GM18511 (cell line): Measurements from ENCODE around the gene TSR1.
"Not testable (repeated sequence)": the region's sequence is repeated elsewhere in the genome, so short reads cannot be mapped to it uniquely, and the experiment has no call there.

Experiments
- ATAC-seq: cut with Tn5 transposase; IDR thresholded peaks from one replicate; pipeline ENCODE4 v1.9.1; 2021; ENCODE audit warnings: mild to moderate bottlenecking, moderate library complexity; ENCODE audit not compliant: unreplicated experiment

Gene TSR1

GRCh38 chr17:2338315-2338657 lies 2.0 kb upstream of the TSR1 start:
- ATAC-seq, result no peak

- ATAC-seq, result peak; percentile 27
Observed at GRCh38 chr17:2337544-2338314, 1.5 kb upstream of the TSR1 start.

DNA sequence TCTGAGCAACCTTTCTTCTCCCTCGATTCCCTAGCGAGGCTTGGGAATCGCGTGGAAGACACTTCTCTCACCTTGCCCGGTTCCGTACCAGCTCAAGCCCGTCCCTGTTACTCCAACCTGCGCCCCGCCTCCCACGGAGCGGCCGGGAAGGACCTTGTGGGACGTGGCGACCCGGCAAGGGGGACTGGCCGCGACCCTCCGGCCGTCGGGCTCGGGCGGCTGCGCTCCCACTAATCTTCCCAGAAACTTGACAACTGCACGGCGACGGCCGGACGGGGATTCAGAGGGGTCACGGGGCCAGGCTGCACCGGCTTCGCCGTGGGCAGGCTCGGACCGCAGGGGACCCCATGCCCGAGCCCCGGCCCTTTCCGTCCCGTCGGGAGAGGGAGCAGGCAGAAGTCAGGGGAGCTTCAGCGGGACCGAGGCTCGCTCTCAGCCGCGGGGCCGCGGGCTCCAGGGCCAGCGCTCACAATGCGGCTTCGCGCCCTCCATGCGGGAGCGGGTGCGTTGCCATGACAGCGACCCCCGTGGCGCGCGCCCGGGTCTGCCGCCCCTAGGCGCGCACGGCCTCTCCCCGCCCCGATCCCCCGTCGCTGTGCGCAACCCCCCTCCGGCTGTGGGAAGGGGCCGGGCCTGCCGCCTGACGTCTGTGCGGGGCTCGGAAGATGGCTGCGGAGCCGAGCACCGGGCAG lies 741 bp upstream of the TSR1 start, which contains the start of gene SGSM2:
TSS of gene SGSM2 (plus strand) at position 650 of the 692 bp plus-strand sequence. CDS start 188 bp downstream, outside the sequence.
- ATAC-seq, result peak; percentile 56

GRCh38 chr17:2335726-2336214 lies 487 bp downstream of the TSR1 start:
- ATAC-seq, result no peak

GRCh38 chr17:2331303-2331702 lies 5.0 kb downstream of the TSR1 start:
- ATAC-seq, result no peak

GRCh38 chr17:2323629-2324314 lies 12.5 kb downstream of the TSR1 start:
- no peak for ATAC-seq

DNA sequence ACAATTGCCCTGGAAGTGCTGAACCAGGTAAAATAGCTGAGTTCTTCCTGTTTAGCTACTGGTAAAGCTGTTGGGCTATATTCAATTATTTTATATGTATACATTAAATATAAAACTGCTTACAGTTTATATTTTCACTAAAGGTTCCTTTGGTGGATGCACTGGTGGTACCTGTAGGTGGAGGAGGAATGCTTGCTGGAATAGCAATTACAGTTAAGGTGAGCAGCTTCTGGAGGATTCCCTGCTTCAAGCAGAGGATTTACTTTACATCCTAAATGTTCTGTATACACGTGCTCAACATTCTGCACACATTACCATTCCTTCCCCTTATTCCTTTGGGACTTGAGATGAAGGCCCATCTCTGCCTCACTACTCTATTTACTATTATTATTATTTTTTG lies 14.9 kb downstream of the TSR1 start:
- ATAC-seq, result no peak

GRCh38 chr17:2319051-2319450 lies 17.2 kb downstream of the TSR1 start:
- no peak for ATAC-seq

GRCh38 chr17:2317796-2318195 lies 18.5 kb downstream of the TSR1 start:
- no peak for ATAC-seq

DNA sequence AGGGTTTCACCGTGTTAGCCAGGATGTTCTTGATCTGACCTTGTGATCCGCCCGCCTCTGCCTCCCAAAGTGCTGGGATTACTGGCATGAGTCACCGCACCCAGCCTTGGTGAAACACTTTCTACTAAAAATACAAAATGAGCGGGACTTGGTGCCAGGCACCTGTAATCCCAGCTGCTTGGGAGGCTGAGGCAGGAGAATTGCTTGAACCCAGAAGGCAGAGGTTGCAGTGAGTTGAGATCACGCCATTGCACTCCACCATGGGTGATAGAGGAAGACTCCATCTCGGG lies 19.4 kb downstream of the TSR1 start:
- ATAC-seq, result not testable (repeated sequence)

DNA sequence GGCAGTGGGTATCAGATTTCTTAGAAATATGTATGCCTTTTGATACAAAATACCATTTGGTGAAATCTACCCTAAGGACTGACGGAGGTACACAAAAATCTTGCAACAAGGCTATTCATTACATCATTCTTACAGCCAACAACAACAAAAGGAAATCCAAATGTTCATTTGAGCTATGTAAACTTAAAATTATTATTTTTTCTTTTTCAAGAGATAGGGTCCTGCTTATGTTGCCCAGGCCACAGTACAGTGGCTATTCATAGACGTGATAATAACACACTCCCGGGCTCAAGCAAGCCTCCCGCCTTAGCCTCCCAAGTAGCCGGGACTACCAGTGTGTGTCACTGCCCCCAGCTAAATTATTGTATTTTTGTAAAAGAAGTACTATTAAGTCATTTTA lies 23.5 kb downstream of the TSR1 start:
- no peak for ATAC-seq

GRCh38 chr17:2309338-2310154 lies 26.7 kb downstream of the TSR1 start:
- ATAC-seq, result no peak

GRCh38 chr17:2304931-2305330 lies 31.3 kb downstream of the TSR1 start:
- no peak for ATAC-seq

DNA sequence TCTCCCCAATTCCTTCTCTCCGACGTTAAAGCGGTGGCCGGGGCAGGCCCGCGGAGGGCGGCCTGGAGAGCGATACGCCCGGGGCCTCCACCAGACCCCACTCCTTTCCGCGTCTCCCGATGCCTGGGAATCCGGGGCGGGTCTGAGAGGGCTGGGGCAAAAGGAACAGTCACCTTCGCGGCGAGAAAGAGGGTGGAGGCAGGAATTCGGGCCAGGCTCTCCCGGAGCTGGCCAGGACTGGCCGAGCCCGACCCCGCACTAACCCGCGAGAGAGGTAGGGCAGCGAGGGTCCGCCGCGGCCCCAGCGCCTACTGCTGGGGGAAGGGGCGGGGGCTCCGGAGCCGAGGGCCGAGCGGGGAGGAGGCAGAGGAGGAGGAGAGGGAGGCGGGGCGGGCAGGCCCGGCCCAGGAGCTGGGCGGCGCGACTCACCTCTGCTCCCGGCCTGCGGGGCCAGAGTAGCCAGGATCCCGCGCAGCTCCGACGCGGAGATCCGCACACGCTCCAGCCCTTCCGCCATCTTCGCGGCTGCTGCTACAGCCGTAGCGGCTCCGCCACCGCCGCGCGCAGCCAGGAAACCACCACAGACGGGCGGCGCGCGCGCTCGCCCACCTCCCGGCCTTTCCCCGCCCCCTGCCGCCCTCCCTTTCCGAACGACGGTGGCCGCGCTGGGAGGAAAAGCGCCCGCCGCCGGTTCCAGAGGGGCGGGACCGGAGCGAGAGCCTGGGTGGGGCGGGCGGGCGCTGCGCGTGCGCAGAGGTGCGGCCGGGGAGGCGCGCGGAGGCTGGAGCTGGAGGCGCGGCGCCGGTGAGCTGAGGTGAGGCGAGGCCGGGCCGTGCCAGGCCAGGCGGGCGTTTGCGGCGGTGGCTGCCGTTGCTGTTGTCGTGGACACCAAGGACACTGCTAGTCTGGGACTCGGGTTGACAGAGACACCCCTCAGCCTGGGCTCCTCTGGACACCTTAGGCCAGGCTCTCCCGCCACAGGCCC lies 32.8 kb downstream of the TSR1 start, which contains the start of the genes SMG6 and SRR:
TSS of gene SMG6 (minus strand) at position 582 of the 985 bp plus-strand sequence. CDS start at position 517, 65 bp downstream.
TSS of gene SRR (plus strand) at position 747 of the 985 bp plus-strand sequence. CDS start 11,611 bp downstream, outside the sequence.
- peak; percentile 83 for ATAC-seq

GRCh38 chr17:2302778-2303203 lies 33.5 kb downstream of the TSR1 start:
- no peak for ATAC-seq

DNA sequence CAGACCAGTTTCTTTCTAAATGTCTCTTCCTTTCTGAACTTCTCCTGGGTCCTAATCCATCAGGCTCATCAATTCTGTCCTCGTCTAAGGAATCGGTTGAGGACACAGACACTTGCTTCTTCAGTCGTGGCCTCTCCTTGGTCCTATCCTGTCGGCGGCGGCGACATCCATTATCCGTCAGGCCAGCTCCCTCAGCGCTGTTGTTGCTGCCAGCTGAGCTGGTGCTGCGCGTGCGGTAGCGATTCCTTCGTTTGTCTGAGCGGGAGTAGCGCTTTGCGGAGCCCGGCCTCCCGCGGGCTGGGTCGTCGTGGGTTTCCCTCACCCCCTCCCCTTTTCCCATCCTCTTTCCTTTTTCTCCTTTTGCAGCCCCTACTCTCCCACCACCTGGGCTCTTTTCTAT lies 36.5 kb downstream of the TSR1 start:
- no peak for ATAC-seq

GRCh38 chr17:2299136-2299535 lies 37.1 kb downstream of the TSR1 start:
- no peak for ATAC-seq

DNA sequence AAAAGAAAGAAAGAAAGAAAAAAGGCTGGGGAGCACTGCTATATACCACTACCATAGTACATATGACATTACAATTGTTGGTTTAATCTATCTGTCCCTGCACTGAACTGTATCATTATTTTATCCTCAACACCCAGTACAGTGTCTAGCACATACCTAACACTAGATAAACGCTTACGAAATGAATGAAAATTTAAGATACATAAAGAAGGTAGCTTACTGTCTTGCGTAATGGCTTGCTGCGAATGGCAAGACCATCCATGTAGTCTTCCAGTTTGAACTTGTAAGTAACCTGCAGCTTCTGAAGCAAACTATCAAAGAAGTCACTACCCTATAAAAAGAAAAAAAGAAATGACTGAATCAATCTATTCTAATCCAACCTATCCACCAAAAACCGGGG lies 39.2 kb downstream of the TSR1 start:
- no peak for ATAC-seq

GRCh38 chr17:2295575-2295974 lies 40.7 kb downstream of the TSR1 start:
- no peak for ATAC-seq

DNA sequence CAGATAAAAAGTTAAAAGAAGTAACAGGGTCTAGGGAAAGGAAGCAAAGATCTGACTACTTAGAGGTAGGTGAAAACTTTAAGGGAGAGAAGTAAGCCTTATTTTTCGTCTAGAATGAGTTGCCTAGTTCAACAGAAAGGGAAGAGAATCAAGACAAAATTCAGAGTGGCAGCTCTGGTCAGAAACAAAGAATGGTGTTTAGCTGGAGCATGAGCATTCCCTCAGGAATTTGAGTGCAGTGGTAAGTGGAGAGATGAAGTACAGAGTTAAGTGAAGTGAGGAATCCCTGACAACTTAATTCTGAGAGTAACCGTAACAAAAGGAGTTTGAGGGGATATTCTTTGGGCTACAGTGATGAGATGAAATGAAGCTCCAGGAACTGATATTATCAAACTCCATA lies 44.2 kb downstream of the TSR1 start:
- no peak for ATAC-seq
